Gastroesophageal sphincter (tissue), 3 donors: ENCODE results near the gene CA11.

Experiments
- CTCF ChIP-seq, 4 experiments: fragments of 200-600 bp in 2 of 4; fragments of 450-650 bp in 2 of 4; sonication (generic) in 1 of 4; IDR thresholded peaks; one replicate each; pipeline ENCODE4 v1.5.1; 2017 to 2019; ENCODE audit warnings: antibody characterized with exemption in 4 of 4, mild to moderate bottlenecking in 2 of 4, moderate library complexity in 2 of 4
- EP300 ChIP-seq: sonication (generic); formaldehyde crosslinking; IDR thresholded peaks from one replicate; pipeline ENCODE4 v1.6.1; 2017; ENCODE audit warnings: antibody characterized with exemption, mild to moderate bottlenecking
- POLR2A ChIP-seq, 2 donors: fragments of 450-650 bp; IDR thresholded peaks; one replicate each; pipeline ENCODE4 v1.6.1; 2017; ENCODE audit warnings: antibody characterized with exemption in 2 of 2, mild to moderate bottlenecking in 2 of 2, moderate library complexity in 1 of 2
- POLR2AphosphoS5 ChIP-seq: sonication (generic); formaldehyde crosslinking; IDR thresholded peaks from one replicate; pipeline ENCODE4 v1.6.1; 2017; ENCODE audit warnings: antibody characterized with exemption

- TF ChIP-seq CTCF (IDR thresholded peaks at IDR 0.05), result no peak
- TF ChIP-seq POLR2AphosphoS5, result no peak
- no peak for TF ChIP-seq POLR2A (IDR thresholded peaks at IDR 0.05)
- no peak for TF ChIP-seq EP300
Measured at GRCh38 chr19:48685583-48685982, 39.6 kb upstream of the CA11 start.
